CD4-positive, alpha-beta T cell treated with Interleukin-6 for 4 hours (primary cell): Measurements from ENCODE around the gene RAD54L.
"Not testable (repeated sequence)": the region's sequence is repeated elsewhere in the genome, so short reads cannot be mapped to it uniquely, and the experiment has no call there.

ENCODE experiments used
- DNase-seq: peaks from one replicate; pipeline ENCODE4 v3.0.0-alpha.2; 2020; ENCODE audit warnings: mixed read lengths

Gene RAD54L

DNA sequence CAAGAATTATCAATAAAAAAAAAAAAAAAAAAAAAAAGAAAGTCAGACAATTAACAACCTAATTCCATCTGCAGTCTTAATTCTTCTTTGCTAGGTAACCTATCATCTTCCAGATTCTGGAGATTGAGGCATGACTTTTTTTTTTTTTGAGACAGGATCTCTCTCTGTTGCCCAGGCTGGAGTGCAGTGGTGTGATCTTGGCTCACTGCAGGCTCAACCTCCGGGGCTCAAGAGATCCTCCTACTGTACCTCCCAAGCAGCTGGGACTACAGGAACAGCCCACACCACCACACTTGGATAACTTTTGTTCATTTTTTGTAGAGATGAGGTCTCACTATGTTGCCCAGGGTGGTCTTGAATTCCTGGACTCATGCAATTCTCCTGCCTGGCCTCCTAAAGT lies 4.6 kb upstream of the RAD54L start:
- DNase-seq: no peak

DNA sequence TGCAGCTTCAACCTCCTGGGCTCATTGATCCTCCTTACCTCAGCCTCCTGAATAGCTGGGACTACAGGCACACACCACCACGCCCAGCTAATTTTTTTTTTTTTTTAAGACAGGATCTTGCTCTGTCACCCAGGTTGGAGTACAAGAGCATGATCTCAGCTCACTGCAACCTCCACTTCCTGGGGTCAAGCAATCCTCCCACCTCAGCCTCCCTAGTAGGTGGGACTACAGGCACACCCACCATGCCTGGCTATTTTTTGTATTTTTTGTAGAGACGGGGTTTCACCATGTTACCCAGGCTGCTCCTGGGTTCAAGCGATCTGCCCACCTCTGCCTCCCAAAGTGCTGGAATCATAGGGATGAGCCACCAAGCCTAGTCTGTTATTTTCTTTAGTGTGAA lies 3.7 kb upstream of the RAD54L start:
- not testable (repeated sequence) for DNase-seq

DNA sequence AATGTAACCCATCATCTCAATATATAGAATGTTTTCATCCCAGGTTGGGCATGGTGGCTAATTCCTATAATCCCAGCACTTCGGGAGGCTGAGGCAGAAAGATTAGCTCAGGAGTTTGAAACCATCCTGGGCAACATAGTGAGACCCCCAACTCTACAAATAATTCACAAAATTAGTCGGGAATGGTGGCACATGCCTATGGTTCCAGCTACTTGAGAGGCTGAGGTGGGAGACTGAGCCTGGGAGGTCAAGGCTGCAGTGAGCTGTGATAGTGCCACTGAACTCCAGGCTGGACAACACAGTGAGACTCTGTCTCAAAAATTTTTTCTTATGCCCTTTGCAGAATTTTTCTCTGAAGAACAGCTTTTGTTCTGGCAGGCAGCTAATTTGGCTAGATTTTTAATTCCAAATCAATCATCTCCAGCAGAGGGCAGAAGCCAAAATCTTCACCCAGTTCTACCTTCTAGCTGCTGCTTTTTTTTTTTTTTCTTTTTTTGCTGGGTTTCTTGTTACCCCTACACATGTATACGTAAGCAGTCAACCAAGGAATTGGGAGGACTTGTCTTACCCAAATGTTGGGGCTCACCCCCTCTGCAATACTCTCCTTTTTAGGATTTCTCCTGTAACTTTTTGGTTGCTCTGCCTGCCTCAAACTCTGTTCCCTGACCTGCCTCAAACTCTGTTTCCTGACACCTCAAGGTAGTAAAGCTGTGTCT lies 2.7 kb upstream of the RAD54L start:
- DNase-seq: no peak

DNA sequence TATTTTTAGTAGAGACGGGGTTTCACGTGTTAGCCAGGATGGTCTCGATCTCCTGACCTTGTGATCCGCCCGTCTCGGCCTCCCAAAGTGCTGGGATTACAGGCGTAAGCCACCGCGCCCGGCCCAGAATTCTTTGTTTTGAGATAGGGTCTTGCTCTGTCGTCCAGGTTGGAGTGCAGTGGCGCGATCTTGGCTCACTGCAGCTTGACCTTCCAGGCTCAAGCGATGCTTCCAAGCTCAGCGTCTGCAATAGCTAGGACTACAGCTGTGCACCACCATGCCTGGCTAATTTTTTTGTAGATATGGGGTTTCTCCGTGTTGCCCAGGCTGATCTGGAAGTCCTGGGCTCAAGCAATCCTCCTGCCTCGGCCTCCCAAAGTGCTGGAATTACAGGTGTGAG lies 1.4 kb upstream of the RAD54L start:
- not testable (repeated sequence) for DNase-seq

DNA sequence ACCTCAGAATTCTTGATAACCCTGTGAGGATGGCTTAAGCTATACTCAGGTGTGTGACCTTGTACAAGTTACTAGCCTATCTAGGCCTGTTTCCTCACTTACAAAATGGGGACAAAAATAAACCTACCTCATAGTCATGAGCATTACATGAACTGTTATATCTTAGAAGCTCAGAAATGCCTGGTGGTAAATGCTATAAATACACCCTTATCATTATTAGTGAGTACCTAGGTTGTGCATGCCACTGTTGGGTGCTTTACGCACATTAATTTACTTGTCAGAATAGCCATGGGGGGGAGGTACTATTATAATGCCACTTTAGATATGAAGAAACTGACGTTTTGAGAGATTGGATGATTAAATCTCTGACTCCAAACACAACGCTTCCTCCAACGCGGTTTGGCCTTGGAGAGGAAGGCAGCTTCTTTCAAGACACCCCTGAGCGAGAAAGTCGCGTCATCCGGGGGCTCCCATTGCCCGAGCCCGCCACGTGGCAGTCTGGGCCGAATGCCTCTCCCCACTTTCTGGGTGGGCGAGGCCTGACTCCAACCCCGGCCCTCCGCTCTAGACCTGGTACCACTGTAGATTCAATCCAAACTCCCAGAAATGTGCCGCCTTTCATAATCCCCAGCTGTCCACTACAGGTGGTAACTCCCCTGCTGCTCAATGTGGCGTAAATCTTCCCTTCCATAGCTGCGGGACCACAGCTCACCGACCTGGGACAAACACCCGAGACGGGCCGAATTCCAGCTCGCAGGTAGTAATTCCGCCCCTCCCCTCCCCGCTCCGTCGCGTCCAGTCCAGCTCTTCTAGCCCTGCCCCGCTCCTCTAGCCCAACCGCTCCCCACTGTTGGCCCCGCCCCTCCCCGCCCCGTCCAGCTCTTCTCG lies 771 bp upstream of the RAD54L start:
- peak; percentile 55 for DNase-seq

DNA sequence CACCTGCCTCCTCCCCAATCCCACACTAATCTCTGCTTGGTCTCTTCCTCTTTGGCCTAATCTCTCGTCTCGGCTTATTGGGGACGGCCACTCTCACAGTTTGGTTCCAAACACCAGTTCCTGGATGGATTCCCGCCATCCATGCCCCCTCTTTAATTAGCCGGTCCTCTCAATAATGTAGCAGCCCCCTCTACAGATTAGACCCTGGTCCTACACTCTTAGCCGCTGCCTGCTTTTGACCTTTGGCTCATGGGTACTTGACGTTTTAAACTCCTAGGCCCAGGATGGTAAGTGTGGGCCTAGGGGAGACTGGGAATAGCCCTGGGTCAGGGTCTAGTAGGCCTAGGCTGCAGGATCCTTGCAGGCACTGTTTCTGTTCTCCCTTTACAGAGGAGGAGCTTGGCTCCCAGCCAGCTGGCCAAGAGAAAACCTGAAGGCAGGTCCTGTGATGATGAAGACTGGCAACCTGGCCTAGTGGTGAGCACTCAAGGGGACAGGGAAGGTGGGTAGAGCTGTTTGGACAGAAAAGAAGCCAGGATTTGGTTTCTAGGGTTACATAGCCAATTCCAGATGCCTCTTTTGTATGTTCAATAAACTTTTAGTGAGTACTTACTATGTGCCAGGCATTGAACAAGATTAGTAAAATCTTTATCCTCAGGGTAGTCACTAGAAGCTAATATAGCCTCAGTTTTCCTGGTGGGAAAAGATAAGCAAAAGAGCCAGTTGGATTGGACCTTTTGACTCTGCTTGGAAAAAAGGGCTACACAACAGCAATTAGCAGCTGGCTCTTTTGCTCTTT lies 758 bp downstream of the RAD54L start:
- peak; percentile 11 for DNase-seq

DNA sequence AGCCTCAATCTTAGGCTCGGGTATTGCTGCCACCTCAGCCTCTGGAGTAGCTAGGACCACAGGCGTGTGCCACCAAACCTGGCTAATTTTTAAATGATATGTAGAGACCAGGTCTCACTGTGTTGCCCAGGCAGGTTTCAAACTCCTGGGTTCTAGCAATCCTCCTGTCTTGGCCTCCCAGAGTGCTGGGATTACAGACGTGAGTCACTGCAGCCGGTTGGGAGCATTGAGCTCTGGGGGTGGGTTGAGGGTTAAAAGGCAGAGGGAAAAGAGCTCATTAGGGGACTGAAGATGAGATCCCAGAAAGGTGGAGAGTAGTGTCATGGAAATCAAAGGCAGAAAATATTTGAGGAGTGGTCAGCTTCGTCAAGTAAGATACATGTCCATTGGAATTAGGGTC lies 7.1 kb downstream of the RAD54L start:
- no peak for DNase-seq

DNA sequence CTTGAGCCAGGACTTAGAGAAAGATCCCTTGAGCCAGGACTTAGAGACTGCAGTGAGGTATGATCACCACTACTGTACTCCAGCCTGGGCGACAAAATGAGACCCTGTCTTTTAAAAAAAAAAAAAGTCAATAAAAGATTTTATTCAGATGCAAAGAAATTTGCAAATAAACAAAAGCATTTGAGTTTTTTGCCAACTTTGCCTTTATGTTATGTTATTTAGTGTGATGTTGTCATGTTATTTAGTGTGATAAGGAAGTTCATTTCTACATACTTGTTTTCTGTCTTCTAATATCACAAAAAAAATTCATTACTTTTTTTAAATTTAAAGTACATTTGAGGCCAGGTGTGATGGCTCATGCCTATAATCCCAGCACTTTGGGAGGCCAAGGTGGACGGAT lies 9.0 kb downstream of the RAD54L start:
- DNase-seq: no peak

DNA sequence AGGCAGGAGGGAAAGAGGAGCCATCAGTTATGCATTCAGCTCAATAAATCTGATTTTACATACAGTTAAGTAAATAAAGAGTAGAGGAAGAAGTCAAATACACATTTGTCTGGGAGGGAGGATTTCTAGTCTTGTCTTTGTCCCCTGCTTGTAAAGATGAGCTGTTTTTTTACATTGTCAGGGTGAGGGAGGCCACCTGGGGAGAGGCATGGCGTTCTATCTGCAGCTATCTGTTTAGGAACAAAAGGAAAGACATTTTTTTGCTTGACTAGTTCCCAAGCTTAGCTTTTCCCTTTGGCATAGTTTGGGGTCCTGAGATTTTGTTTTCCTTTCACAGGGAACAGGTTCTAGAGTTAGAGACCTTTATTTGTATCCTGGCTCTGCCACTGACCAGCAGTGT lies 14.9 kb downstream of the RAD54L start:
- no peak for DNase-seq

DNA sequence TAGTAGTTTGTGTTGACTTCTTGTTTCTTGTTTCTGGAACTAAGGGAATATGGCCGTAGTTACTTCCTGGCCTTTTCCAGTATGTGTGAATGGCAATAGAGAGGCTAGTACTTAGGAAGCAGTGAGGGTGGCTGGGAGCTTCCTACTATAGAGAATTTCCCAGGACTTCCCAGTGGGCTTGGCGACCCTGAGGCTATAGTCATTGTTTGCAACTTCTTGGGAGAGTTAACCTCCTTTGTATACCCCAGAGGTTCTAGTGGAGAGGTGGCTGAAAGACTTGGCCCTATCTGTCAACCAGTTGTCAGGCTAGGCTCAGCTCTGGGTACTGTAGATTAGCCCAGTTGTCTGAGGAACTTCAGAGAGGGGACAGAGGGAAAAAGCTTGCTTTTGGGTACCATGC lies 15.6 kb downstream of the RAD54L start:
- DNase-seq: no peak

DNA sequence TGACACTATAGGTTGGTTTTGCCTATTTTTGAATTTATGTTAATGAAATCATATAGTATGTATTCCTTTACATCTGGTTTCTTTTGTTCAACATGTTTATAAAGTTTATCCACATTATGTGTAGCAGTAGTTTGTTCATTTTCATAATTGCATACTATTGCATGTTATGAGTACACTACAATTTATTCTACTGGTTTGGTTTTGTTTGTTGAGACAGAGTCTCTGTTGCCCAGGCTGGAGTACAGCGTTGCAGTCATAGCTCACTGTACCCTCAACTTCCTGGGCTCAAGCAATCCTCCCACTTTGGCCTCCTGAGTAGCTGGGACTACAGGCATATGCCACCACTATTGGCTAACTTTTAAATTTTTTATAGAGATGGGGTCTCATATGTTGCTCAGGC lies 21.0 kb downstream of the RAD54L start:
- no peak for DNase-seq

DNA sequence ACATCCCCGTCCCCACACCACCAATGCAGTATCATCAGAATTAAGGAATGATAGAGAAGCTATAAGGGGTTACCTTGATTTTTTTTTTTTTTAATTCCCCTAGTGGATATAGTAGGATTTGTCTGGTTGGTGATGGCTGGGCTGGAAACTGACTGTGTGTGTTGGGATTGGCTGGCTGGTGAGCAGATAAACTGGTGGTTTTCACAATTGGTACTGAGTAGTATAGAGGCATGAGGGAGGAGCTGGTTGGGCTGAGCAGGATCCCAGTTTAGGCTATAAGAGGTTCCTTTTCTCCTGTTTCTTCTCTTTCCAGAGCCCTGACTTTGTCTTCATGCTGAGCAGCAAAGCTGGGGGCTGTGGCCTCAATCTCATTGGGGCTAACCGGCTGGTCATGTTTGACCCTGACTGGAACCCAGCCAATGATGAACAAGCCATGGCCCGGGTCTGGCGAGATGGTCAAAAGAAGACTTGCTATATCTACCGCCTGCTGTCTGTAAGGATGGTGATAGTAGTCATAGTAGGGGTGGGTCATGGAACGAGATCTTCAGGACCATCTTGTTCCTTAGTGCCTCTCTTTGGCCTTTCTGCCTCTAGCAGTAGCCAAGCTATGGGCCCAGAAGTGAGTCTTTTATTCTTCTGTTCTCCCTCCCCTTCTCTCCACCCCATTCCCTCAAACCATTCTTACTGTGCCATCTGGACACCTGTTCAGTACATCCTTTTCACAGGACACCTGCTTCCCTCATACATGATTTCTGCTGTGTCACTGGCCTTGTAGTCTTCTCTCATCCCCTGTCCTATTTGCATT lies 26.9 kb downstream of the RAD54L start:
- DNase-seq: no peak

DNA sequence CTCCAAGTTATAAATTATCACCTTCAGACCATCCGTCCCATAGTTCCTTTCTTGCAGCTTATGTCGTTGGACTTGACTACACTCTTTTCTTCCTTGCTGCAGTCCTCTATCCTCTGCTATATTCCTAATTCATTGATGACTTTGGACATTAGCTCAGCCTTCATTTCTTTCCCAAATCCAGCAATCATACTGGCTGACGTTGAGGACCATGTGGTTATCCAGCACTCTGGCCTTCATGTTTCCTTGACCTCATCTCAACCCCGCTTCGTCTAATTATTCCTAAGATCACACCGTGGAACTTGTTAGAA lies 27.4 kb downstream of the RAD54L start:
- no peak for DNase-seq

DNA sequence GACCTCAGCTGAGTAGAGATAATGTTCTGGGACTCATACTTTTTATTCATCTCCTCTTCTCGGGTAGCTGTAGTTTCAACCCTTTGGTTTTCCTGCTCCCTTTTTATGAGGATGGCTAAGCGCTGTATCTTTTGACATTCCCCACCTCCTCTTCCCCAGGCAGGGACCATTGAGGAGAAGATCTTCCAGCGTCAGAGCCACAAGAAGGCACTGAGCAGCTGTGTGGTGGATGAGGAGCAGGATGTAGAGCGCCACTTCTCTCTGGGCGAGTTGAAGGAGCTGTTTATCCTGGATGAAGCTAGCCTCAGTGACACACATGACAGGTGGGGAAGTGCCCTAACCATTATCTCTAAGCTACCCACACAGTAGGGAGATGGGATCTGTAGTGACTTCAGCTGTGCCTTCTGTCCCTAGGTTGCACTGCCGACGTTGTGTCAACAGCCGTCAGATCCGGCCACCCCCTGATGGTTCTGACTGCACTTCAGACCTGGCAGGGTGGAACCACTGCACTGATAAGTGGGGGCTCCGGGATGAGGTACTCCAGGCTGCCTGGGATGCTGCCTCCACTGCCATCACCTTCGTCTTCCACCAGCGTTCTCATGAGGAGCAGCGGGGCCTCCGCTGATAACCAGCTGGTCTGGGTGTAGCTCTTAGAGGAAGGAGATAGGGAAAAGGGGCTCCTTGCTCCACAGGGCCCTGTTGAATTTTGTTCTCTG lies 30.3 kb downstream of the RAD54L start:
- DNase-seq: no peak

DNA sequence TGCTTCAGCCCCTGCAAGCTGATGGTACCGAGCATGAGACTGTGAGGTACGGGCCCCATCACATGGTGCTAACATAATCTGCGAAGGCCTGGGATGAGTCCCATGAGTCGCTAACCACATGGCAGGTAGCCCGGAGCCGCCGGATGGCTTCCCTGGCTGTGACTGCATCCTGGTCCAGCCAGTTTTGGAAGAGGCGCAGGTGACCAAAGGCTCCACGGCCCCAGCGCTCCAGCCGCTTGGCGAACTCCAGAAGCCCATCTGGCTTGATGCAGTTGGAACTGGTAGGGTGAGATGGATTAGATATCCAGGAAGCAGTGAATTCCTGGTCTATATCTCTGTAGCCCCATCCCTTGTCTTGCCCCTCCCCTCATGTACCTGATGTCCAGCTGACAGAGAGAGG lies 31.2 kb downstream of the RAD54L start:
- DNase-seq: no peak

DNA sequence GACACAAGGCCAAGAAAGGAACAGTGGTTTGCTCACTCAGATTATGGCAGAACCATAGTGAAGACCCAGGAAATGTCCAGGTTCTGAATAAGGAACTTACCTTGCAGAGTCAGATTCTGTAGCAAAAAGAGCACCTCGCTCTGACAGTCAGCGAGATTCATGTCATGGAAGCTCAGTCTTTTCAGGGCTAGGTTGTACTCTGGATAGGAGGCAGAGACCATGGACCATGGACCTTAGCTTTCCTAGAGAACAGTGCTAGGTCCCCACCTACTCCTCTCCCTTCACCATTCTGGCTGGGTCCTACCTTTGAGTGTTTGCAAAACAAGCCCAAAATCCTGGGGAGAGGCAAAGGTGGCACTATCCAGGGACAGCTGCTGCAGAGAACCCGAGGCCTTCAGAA lies 32.5 kb downstream of the RAD54L start:
- DNase-seq: no peak

DNA sequence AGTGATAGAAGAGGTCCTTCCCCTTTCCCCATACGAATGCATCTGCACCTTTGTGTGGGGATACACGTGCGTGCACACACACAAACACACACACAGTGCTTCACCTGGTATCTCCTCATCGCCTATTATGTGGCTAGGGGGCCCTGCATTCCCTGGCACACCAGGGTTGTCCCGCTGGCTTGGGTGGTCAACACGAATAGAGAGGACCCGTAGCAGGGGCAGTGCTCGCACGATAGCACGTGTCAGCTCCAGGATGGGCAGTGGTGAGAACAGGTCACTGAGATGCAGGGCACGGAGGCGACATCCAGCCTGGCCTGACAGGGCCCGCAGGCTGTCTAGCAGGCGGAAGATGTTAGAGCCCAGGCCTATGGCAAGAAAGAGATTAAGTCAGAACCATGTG lies 33.5 kb downstream of the RAD54L start:
- DNase-seq: no peak

DNA sequence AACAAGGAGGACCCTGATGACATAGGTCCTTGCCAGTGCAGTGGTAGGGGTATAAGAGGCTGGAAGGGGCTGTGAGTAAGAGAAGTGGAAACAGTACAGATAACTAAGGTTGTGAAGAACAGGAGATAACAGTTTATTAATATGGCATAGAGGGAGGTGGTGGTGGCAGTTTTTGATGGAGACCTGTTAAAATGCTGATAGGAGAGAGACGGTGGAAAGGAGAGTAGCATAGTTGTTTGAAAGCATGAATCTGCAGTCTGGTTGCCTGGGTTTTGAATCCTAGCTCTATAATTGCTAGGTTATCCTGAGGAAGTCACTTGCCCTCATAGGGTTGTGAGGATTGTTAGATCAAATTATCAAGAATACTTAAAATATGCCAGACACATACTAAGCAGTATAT lies 36.5 kb downstream of the RAD54L start:
- DNase-seq: no peak

DNA sequence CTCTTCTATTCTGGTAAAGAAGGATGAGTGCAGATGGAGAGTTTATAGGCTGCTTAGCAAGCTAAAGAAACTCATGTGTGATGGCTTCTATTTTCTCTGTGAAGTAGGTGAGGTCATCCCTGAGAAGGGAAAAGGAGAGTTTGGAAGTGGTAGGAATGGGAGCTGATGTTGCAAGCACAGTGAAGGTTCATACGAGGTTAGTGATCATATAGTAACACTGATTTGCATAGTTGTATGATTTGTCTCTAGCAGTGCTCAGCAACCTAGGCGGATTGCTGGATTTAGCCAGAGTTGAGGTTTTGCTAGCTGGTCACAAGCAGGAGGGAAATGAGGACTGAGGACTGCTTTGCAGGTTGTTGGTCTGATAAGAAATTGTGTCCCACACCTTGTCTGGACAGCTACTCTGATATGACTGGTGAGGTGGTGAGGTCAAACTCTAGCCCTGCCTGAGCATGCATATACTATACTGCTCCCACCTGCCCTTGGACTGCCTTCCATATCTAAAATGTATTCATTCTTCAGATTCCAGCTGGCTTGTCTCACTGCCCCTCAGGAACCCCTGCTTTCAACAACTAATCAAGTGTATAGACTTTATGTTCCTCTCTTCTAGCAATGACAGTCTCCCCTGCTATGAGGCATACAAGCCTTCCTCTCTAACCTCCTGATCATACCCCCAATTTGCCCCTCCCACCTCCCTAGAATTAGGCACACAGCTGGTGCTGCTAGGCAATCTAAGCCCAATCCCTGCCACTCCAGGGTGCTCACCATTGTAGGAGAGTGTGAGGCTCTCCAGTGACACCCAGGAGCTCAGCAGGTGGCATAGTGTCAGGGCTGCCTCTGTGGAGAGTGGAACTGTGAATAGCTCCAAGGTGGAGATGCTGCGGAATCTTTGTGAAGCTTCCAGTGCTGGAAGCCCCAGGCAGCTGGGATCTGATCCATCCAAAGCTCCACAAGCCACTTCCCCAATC lies 37.3 kb downstream of the RAD54L start:
- no peak for DNase-seq

DNA sequence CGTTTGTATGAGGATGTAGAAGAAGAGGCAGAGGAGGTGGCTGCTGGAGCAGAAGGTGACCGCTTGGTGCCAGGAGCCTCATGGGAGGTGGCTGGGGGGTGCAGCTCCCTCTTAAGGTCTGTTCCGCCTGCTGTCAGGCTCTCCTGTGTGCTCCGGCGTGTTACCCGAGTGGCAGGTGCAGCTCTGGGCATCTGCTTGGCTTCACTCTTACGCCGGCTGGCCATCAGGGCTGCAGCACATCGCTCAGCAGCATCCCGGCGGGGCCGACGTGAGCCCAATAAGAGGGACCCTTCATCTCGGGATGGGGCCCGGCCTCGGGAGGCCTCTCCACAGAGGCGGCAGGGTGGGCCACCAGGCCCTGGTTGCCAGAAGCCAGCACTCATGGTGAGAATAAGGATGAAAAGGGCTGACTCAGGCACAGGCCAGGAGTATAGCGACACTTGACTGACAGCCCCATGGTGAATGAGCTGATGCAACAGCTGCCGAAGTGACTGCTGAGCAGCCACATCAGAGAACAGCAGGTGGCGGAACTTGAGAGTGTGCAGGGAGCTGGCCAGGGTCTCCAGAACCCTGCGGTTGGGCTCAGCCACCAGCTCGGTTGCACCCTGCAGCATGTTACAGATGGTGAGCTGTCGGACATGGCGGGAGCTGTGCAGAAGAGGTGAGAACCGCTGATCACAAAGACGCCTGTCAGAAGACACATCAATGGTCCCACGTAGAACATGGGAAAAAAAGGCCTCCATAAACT lies 38.3 kb downstream of the RAD54L start:
- peak; percentile 40 for DNase-seq
